Measurements from ENCODE around the gene PLEKHA1.

PLEKHA1 gene

GRCh38 chr10:122422266-122422989 lies 47.9 kb downstream of the PLEKHA1 start:
- no peak for DNase-seq (ENCODE audit: low spot score)

- DNase-seq (ENCODE audit: low spot score) = no peak
Observed at GRCh38 chr10:122424059-122424458, 49.6 kb downstream of the PLEKHA1 start.

DNA sequence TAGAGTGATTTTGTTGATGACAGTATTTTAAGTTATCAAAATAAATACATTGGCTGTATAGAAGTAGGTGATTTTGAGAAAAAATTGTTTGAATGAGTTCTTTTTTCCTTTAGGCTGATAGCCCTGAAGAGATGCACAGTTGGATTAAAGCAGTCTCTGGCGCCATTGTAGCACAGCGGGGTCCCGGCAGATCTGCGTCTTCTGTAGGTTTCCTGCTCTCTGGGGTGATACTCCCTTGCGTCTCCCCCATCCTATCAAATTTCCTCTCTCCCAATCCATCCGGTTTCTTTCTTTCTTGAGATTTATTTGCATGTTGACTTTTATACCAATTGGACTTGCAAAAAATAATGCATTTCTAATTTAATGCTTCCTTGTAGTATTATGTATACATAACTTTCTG lies 52.3 kb downstream of the PLEKHA1 start:
- no peak for DNase-seq (ENCODE audit: low spot score)

DNA sequence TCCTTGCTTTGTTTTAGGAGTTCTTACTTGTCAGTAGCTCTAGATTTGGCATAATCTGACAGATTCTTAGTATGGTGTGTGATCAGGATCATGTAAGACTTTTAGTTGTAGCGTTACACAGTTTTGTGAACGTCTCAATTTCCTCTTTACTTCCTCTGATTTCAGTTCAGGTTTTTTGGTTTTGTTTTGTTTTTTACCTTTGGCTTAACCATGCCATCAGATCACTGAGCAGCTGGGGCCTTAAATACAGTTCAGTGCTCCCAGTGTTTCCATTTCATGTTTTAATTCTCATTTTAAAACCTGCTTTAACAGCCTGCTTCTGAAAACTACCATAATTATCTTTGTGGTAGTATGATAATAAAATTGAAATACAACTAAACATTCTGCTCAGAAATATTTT lies 52.8 kb downstream of the PLEKHA1 start:
- no peak for DNase-seq (ENCODE audit: low spot score)

DNA sequence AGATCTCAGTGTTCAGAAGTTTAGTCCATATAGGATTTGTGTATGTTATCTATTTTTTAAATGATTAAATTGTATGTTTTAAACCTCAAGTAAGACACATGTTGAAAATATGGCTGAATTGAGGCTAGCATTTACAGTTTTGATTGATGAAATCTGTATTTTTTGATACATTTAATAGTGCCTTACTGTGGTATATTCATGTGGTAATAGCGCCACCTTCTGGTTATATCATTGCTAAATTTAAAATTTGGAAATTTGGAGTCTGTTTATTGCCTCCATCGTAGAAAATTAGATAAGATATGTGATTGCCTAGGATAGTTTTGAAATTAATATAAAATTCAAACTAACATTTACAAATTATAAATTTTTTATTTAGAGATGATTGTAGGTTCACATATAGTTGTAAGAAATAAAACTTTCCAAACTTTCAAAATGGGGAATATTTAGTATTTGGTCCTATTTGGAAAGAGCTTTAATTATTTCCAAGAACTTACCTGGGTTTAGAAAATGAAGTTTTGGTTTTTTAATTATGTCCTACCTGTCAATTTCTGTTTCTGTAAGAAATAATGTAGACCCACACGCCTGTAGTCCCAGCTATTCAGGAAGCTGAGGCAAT lies 60.8 kb downstream of the PLEKHA1 start:
- peak; percentile 18 for DNase-seq (ENCODE audit: low spot score)

GRCh38 chr10:122441961-122442360 lies 67.5 kb downstream of the PLEKHA1 start:
- peak; percentile 83 for DNase-seq (ENCODE audit: low spot score)

GRCh38 chr10:122445469-122445868 lies 71.0 kb downstream of the PLEKHA1 start:
- DNase-seq (ENCODE audit: low spot score) = no peak

- no peak for DNase-seq (ENCODE audit: low spot score)
Observed at GRCh38 chr10:122445904-122446303, 71.4 kb downstream of the PLEKHA1 start.

- no peak for DNase-seq (ENCODE audit: low spot score)
Observed at GRCh38 chr10:122446668-122447423, 72.3 kb downstream of the PLEKHA1 start.

DNA sequence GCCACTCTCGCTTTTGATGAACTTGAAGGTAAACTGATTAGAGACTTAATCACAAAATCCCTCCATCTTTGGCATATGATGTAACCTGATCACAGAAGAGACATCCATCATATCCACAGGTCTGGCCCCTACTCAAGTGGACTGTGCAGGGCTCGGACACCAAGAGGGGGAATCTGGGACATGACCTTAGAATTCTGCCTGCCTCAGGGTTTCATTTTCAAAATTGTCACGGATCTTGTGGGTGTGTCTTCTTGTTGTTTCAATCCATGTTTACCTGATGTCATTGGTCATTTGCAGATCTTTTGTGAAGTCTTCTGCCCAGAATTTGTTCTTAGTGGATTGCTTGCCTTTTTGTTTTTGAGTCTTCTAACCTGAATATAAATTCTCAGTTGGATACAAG lies 74.1 kb downstream of the PLEKHA1 start:
- no peak for DNase-seq (ENCODE audit: low spot score)

- DNase-seq (ENCODE audit: low spot score) = no peak
Observed at GRCh38 chr10:122449153-122449552, 74.6 kb downstream of the PLEKHA1 start.

- DNase-seq (ENCODE audit: low spot score) = no peak
Observed at GRCh38 chr10:122450353-122450990, 76.0 kb downstream of the PLEKHA1 start.

GRCh38 chr10:122454071-122454470 lies 79.6 kb downstream of the PLEKHA1 start:
- DNase-seq (ENCODE audit: low spot score) = no peak

- no peak for DNase-seq (ENCODE audit: low spot score)
Observed at GRCh38 chr10:122454603-122455080, 80.1 kb downstream of the PLEKHA1 start, which contains the start of gene ARMS2. ARMS2 (plus strand) TSS chr10:122454653; CDS start chr10:122454728, 75 bp downstream.

- no peak for DNase-seq (ENCODE audit: low spot score)
Observed at GRCh38 chr10:122455376-122456079, 81.0 kb downstream of the PLEKHA1 start.

DNA sequence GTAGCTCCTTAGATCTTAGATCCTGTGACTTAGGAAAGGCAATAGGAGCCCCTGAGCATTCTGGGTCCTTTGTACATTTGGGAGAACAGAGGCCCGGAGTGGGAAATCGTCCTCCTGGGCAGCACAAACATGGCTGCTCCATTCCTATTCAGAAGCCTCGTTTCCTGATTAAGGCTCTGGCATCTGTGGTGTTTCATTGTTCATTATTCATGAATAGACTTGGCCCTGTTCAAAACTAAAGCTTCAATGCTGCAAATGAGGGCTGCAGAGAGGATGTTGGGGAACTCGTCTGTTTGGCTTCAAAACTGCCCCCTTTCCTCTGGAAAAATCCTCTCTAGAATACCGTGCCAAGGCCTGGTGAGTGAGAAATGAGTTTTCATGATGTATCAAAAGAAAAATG lies 83.4 kb downstream of the PLEKHA1 start:
- no peak for DNase-seq (ENCODE audit: low spot score)

- no peak for DNase-seq (ENCODE audit: low spot score)
Observed at GRCh38 chr10:122458693-122459092, 84.2 kb downstream of the PLEKHA1 start.

DNA sequence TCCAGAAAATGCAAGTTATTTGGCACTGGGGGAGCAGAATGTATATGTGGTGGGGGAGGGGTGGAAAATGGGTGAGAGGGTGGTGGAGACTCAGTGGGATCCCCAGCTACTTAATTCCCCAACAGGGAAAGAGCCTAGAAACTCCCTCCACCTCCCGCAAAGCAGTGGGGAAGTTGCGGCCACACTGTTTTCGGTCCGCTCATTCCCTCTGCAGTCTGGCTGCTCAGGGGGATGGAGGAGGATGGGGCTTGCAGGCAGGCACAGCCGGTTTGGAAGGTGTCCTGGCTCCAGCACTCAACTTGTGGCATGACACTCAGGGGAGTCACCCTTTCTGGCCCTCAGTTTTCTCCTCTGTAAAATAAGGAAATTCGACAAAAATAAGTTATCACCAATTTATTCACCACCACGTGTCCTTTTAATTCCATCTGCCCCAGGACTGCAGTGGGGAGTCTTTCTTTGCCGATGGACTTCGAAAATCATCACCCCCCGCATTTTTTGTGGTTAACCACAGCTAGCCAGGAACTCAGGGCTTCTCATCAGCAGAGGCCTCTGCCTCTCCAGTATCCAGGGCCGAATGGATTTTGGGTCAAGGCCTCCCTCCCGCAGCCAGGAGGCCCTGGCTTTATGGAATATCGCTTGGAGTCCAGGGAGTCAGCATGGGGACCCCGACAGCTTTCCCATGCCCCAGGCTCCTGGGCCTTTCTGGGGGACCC lies 85.2 kb downstream of the PLEKHA1 start:
- DNase-seq (ENCODE audit: low spot score) = no peak

DNA sequence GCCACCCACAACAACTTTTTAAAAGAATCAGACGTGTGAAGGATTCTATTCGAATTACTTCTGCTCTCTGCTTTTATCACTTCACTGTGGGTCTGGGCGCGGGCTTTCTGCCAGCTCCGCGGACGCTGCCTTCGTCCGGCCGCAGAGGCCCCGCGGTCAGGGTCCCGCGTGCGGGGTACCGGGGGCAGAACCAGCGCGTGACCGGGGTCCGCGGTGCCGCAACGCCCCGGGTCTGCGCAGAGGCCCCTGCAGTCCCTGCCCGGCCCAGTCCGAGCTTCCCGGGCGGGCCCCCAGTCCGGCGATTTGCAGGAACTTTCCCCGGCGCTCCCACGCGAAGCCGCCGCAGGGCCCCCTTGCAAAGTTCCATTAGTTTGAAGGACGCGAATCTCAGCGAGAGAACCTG lies 86.4 kb downstream of the PLEKHA1 start:
- DNase-seq (ENCODE audit: low spot score) = no peak

DNA sequence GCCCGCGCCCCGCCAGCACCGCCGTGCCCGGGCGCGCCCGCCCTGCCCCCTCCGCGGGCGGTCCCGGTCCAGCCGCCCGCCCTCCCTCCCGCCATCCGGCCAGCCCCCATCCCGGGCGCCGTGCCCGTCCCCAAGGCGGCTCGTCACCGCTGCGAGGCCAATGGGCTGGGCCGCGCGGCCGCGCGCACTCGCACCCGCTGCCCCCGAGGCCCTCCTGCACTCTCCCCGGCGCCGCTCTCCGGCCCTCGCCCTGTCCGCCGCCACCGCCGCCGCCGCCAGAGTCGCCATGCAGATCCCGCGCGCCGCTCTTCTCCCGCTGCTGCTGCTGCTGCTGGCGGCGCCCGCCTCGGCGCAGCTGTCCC lies 86.8 kb downstream of the PLEKHA1 start, which contains the start of gene HTRA1:
HTRA1 (plus strand) TSS at position 187 of the 362 bp plus-strand sequence; CDS start at position 287, 100 bp downstream.
- peak; percentile 11 for DNase-seq (ENCODE audit: low spot score)
